Endothelial cell of hepatic sinusoid (primary cell): ENCODE measurements around the gene BMPR1A.

ENCODE experiments used
- in situ Hi-C: cut with HindIII; loops from 2 replicates; pipeline ENCODE4 v1.10.0; 2017; ENCODE audit warnings: low sequenced_read_pairs

Gene BMPR1A

GRCh38 chr10:86756511-86757112 is at the start of gene BMPR1A:
Gene BMPR1A (plus strand): TSS chr10:86756619. CDS start chr10:86876019, 119,400 bp downstream.
- in situ Hi-C loops, result loop anchor here (5.0 kb wide), 1 partner anchor 91 kb away; no protein-coding TSS in a partner anchor

GRCh38 chr10:86706977-86707376 is 49.4 kb upstream of the BMPR1A start:
- in situ Hi-C loops, result loop anchor here (5.0 to 10.0 kb wide), 2 partner anchors 78 to 215 kb away; no protein-coding TSS in a partner anchor

GRCh38 chr10:86707505-86707904 is 48.9 kb upstream of the BMPR1A start:
- in situ Hi-C loops, result loop anchor here (5.0 to 10.0 kb wide), 2 partner anchors 77 to 215 kb away; no protein-coding TSS in a partner anchor

- in situ Hi-C loops, result loop anchor here (5.0 to 10.0 kb wide), 2 partner anchors 77 to 214 kb away; no protein-coding TSS in a partner anchor
These were observed 48.2 kb upstream of the BMPR1A start for GRCh38 chr10:86708068-86708782.

GRCh38 chr10:86708783-86709380 is 47.5 kb upstream of the BMPR1A start:
- in situ Hi-C loops, result loop anchor here (5.0 to 10.0 kb wide), 2 partner anchors 76 to 213 kb away; no protein-coding TSS in a partner anchor

GRCh38 chr10:86709396-86710185 is 46.8 kb upstream of the BMPR1A start:
- in situ Hi-C loops, result loop anchor here (5.0 to 10.0 kb wide), 2 partner anchors 75 to 213 kb away; no protein-coding TSS in a partner anchor

- in situ Hi-C loops, result no loop called here
These were observed 45.4 kb upstream of the BMPR1A start for GRCh38 chr10:86710987-86711512.

- in situ Hi-C loops, result no loop called here
These were observed 44.7 kb upstream of the BMPR1A start for GRCh38 chr10:86711513-86712316.

- in situ Hi-C loops, result no loop called here
These were observed 44.1 kb upstream of the BMPR1A start for GRCh38 chr10:86712317-86712707.

GRCh38 chr10:86715156-86715795 is 41.1 kb upstream of the BMPR1A start:
- in situ Hi-C loops, result no loop called here

- in situ Hi-C loops, result no loop called here
These were observed 40.6 kb upstream of the BMPR1A start for GRCh38 chr10:86715836-86716235.

- in situ Hi-C loops, result no loop called here
These were observed 40.0 kb upstream of the BMPR1A start for GRCh38 chr10:86716466-86716865.

GRCh38 chr10:86718556-86718955 is 37.9 kb upstream of the BMPR1A start:
- in situ Hi-C loops, result no loop called here

GRCh38 chr10:86721232-86721631 is 35.2 kb upstream of the BMPR1A start:
- in situ Hi-C loops, result no loop called here

- in situ Hi-C loops, result no loop called here
These were observed 33.4 kb upstream of the BMPR1A start for GRCh38 chr10:86723009-86723408.

- in situ Hi-C loops, result no loop called here
These were observed 32.0 kb upstream of the BMPR1A start for GRCh38 chr10:86724445-86724844.

GRCh38 chr10:86725980-86726676 is 30.3 kb upstream of the BMPR1A start:
- in situ Hi-C loops, result loop anchor here (5.0 kb wide), 1 partner anchor 56 kb away; no protein-coding TSS in a partner anchor

- in situ Hi-C loops, result loop anchor here (5.0 kb wide), 1 partner anchor 56 kb away; no protein-coding TSS in a partner anchor
These were observed 29.8 kb upstream of the BMPR1A start for GRCh38 chr10:86726677-86726999.

- in situ Hi-C loops, result loop anchor here (5.0 kb wide), 1 partner anchor 55 kb away; no protein-coding TSS in a partner anchor
These were observed 28.9 kb upstream of the BMPR1A start for GRCh38 chr10:86727470-86727869.
